Hepatocyte (in vitro differentiated cells): ENCODE measurements around the gene RREB1. TPM values are rescaled to one million over a fixed set of nuclear protein-coding genes. Genes with fewer than 3 reads are reported as not detected.

ENCODE experiments used
- DNase-seq: peaks from one replicate; pipeline ENCODE4 v3.0.0-alpha.2; 2016; ENCODE audit warnings: low spot score
- H2AFZ ChIP-seq: fragments of 200-600 bp; sonication (generic); 2 replicates; pipeline ENCODE4 v1.6.0; 2016; ENCODE audit warnings: antibody characterized with exemption, mild to moderate bottlenecking
- H3K27ac ChIP-seq: fragments of 200-600 bp; sonication (generic); 2 replicates; pipeline ENCODE4 v1.5.1; 2016; ENCODE audit warnings: mild to moderate bottlenecking
- H3K27me3 ChIP-seq: fragments of 200-600 bp; sonication (generic); 2 replicates; pipeline ENCODE4 v1.6.1; 2016
- H3K36me3 ChIP-seq: fragments of 200-600 bp; sonication (generic); replicated peaks from 2 replicates; pipeline ENCODE4 v1.5.1; 2016; ENCODE audit warnings: low read depth; ENCODE audit not compliant: insufficient read depth
- H3K4me1 ChIP-seq: fragments of 200-600 bp; sonication (generic); 2 replicates; pipeline ENCODE4 v1.5.1; 2016; ENCODE audit warnings: mild to moderate bottlenecking, moderate library complexity; ENCODE audit not compliant: insufficient read depth
- H3K4me2 ChIP-seq: fragments of 200-600 bp; sonication (generic); 2 replicates; pipeline ENCODE4 v1.6.0; 2016
- H3K4me3 ChIP-seq: fragments of 200-600 bp; sonication (generic); 2 replicates; pipeline ENCODE4 v1.5.1; 2016; ENCODE audit warnings: mild to moderate bottlenecking
- H3K79me2 ChIP-seq: fragments of 200-600 bp; sonication (generic); 2 replicates; pipeline ENCODE4 v1.6.0; 2017; ENCODE audit warnings: mild to moderate bottlenecking
- H3K9me2 ChIP-seq: fragments of 200-600 bp; sonication (generic); replicated peaks from 2 replicates; pipeline ENCODE4 v1.6.0; 2017; ENCODE audit warnings: mild to moderate bottlenecking; ENCODE audit not compliant: insufficient read depth
- H3K9me3 ChIP-seq: fragments of 200-600 bp; sonication (generic); 2 replicates; pipeline ENCODE4 v1.5.1; 2016; ENCODE audit warnings: low read depth, mild to moderate bottlenecking
- H4K20me1 ChIP-seq: fragments of 200-600 bp; sonication (generic); 2 replicates; pipeline ENCODE4 v1.6.0; 2016; ENCODE audit warnings: mild to moderate bottlenecking; ENCODE audit not compliant: insufficient read depth, poor library complexity, severe bottlenecking
- CTCF ChIP-seq: fragments of 200-600 bp; sonication (generic); IDR thresholded peaks from 2 replicates; pipeline ENCODE4 v1.5.1; 2016; ENCODE audit warnings: antibody characterized with exemption, mild to moderate bottlenecking; ENCODE audit not compliant: poor library complexity
- EZH2 ChIP-seq: fragments of 200-600 bp; sonication (generic); IDR thresholded peaks from 2 replicates; pipeline ENCODE4 v1.6.1; 2016; ENCODE audit warnings: antibody characterized with exemption, mild to moderate bottlenecking, borderline replicate concordance
- EZH2phosphoT487 ChIP-seq: fragments of 200-600 bp; sonication (generic); IDR thresholded peaks from one replicate; pipeline ENCODE4 v1.6.1; 2018; ENCODE audit warnings: antibody characterized with exemption, mild to moderate bottlenecking, low read depth, moderate library complexity; ENCODE audit not compliant: unreplicated experiment, severe bottlenecking
- WGBS: methylation state at CpG from one replicate; pipeline ENCODE4 v1.1.6; 2016; ENCODE audit warnings: low lambda C conversion rate; ENCODE audit errors: missing lambda C conversion rate; 5-methylcytosine and 5-hydroxymethylcytosine counted together
- polyA plus RNA-seq: library from polyadenylated mRNA; unstranded; fragments of >200 nt; fragmentation: Nextera tagmentation; extraction: Ambion mirVana; gene quantifications from 2 replicates; pipeline ENCODE4 v1.2.1, GENCODE V29; 2016
- total RNA-seq: library from RNA; depleted of rRNA; stranded (reverse); fragments of >200 nt; gene quantifications from 2 replicates; pipeline ENCODE4 v1.2.3, GENCODE V29; 2014

RREB1 gene
- total and polyA plus RNA-seq, 2 experiments from 2014 or later = 15.2 to 28.7 TPM

- Histone ChIP-seq H4K20me1 (peaks cover 12% of the 10 kb centered on the region), H3K4me2 (peak overlapping the region; percentile 75), H2AFZ (peak overlapping the region; percentile 48), H3K9me3 (no peaks in the 10 kb centered on the region), H3K36me3 (no peaks in the 10 kb centered on the region), H3K27me3 (no peaks in the 10 kb centered on the region), H3K4me1 (peaks cover 16% of the 10 kb centered on the region), H3K27ac (peak overlapping the region; percentile 98), H3K79me2 (peaks cover 34% of the 10 kb centered on the region), H3K9me2 (no peaks in the 10 kb centered on the region), H3K4me3 (peak overlapping the region; percentile 92)
- peak; percentile 55 for DNase-seq
- 25% methylated on average over 9 of the region's 10 CpGs for WGBS
- TF ChIP-seq CTCF (no peak), EZH2phosphoT487 (no peak), EZH2 (no peak)
Observed at GRCh38 chr6:7106215-7106751, 1.5 kb upstream of the RREB1 start.

- H3K4me1 ChIP-seq = peaks cover 16% of the 10 kb centered on the region
- peak overlapping the region; percentile 92 for H3K4me3 ChIP-seq
- WGBS = 5% methylated on average over 31 of the region's 66 CpGs
- DNase-seq = peak; percentile 68
- peaks cover 19% of the 10 kb centered on the region for H4K20me1 ChIP-seq
- H3K79me2 ChIP-seq = peaks cover 41% of the 10 kb centered on the region
- H3K4me2 ChIP-seq = peak overlapping the region; percentile 75
- H2AFZ ChIP-seq = peak overlapping the region; percentile 48
- no peaks in the 10 kb centered on the region for H3K27me3 ChIP-seq
- TF ChIP-seq EZH2phosphoT487 = no peak
- TF ChIP-seq CTCF = peak; percentile 24
- H3K9me3 ChIP-seq = no peaks in the 10 kb centered on the region
- no peaks in the 10 kb centered on the region for H3K9me2 ChIP-seq
- H3K36me3 ChIP-seq = no peaks in the 10 kb centered on the region
- H3K27ac ChIP-seq = peak overlapping the region; percentile 98
Observed at GRCh38 chr6:7106752-7107577, 796 bp upstream of the RREB1 start.

- DNase-seq = peak; percentile 72
- no peaks in the 10 kb centered on the region for H3K9me3 ChIP-seq
- H2AFZ ChIP-seq = peak overlapping the region; percentile 48
- H3K36me3 ChIP-seq = no peaks in the 10 kb centered on the region
- H3K9me2 ChIP-seq = no peaks in the 10 kb centered on the region
- peaks cover 32% of the 10 kb centered on the region for H4K20me1 ChIP-seq
- peak overlapping the region; percentile 92 for H3K4me3 ChIP-seq
- H3K27me3 ChIP-seq = no peaks in the 10 kb centered on the region
- H3K4me2 ChIP-seq = peak overlapping the region; percentile 75
- peak overlapping the region; percentile 98 for H3K27ac ChIP-seq
- H3K79me2 ChIP-seq = peaks cover 55% of the 10 kb centered on the region
- no peak for TF ChIP-seq EZH2
- TF ChIP-seq EZH2phosphoT487 = no peak
- TF ChIP-seq CTCF = no peak
- under 1% methylated on average over 51 of the region's 94 CpGs for WGBS
- peaks cover 30% of the 10 kb centered on the region for H3K4me1 ChIP-seq
Observed at GRCh38 chr6:7108196-7108963, 619 bp downstream of the RREB1 start.
